Activated CD4-positive, alpha-beta memory T cell treated with anti-CD3 and anti-CD28 coated beads, Interleukin-2, amount 10 ng/mL, durations not matched to agents 7 days and 5 days (primary cell): ENCODE results near the gene KHK. TPM values are rescaled to one million over a fixed set of nuclear protein-coding genes. Genes with fewer than 3 reads are reported as not detected.
A peak's percentile ranks its signal among the peaks of the same experiment; 100 is the strongest.

Experiments used
- CTCF ChIA-PET: fragments of 350-600 bp; sonication (Branson Sonifier 250); formaldehyde crosslinking; loops from one replicate; lab custom pipeline; 2021; ENCODE audit warnings: antibody characterized with exemption, inconsistent platforms; lab: Charles Lee
- POLR2A ChIA-PET: fragments of 350-600 bp; sonication (Branson Sonifier 250); formaldehyde crosslinking; loops from one replicate; lab custom pipeline; 2021; ENCODE audit warnings: antibody characterized with exemption; lab: Charles Lee
- DNase-seq: peaks from one replicate; pipeline ENCODE4 v3.0.0-alpha.2; 2020
- H3K27ac Mint-ChIP-seq: one replicate; pipeline ENCODE4 v1.8.0; 2021; ENCODE audit warnings: mild to moderate bottlenecking, mixed read lengths
- H3K27me3 Mint-ChIP-seq: one replicate; pipeline ENCODE4 v1.8.0; 2021; ENCODE audit warnings: mixed read lengths
- H3K36me3 Mint-ChIP-seq: one replicate; pipeline ENCODE4 v1.8.0; 2021; ENCODE audit warnings: low read depth, mixed read lengths
- H3K4me1 Mint-ChIP-seq: one replicate; pipeline ENCODE4 v1.8.0; 2021; ENCODE audit warnings: mixed read lengths
- H3K4me3 Mint-ChIP-seq: one replicate; pipeline ENCODE4 v1.8.0; 2021; ENCODE audit warnings: mild to moderate bottlenecking, mixed read lengths
- H3K9me3 Mint-ChIP-seq: one replicate; pipeline ENCODE4 v1.8.0; 2021; ENCODE audit warnings: mixed read lengths
- total RNA-seq, 2 experiments: library from RNA; stranded (reverse); gene quantifications; one replicate each; pipeline ENCODE4 v1.2.3, GENCODE V29; 2021

Gene KHK
- total RNA-seq, 2 experiments from 2014 or later: 5.6 to 6.6 TPM

DNA sequence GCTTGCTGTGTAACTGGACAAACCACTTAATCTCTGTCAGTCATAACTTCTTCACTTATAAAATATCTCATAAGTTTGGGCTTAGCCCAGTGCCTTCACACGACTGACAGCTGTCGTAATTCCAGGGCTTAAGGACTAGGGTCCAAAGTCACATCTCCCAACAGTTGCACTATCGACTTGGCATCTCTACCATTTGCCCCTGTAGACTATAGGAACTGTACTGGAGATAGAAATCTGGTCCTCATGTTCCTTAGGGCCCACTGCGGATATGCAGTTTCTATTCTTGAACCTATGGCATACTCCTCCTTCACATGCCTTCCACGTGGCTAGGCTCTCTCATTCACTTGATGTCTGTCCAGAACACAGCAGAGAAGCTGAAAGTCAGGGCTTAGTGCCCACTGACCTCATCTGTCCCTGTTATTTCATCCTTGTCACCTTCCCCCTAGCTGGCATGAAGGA, 39.7 kb downstream of the KHK start:
- no peaks in the 10 kb centered on the region for H3K9me3 Mint-ChIP-seq
- CTCF ChIA-PET: interaction anchor here (2.0 kb wide), 1 partner anchor 153 kb away, joined by 4 read pairs; no protein-coding TSS in a partner anchor
- H3K36me3 Mint-ChIP-seq: peaks cover 19% of the 10 kb centered on the region
- POLR2A ChIA-PET: interaction anchor here (1.0 to 1.6 kb wide), 2 partner anchors 8 to 14 kb away, joined by 3 to 9 read pairs; partner anchors contain the start of gene PREB
- peaks cover 10% of the 10 kb centered on the region for H3K4me1 Mint-ChIP-seq
- H3K27ac Mint-ChIP-seq: no peak overlapping the region
- DNase-seq: no peak
- H3K4me3 Mint-ChIP-seq: no peak overlapping the region
- peaks cover 22% of the 10 kb centered on the region for H3K27me3 Mint-ChIP-seq

DNA sequence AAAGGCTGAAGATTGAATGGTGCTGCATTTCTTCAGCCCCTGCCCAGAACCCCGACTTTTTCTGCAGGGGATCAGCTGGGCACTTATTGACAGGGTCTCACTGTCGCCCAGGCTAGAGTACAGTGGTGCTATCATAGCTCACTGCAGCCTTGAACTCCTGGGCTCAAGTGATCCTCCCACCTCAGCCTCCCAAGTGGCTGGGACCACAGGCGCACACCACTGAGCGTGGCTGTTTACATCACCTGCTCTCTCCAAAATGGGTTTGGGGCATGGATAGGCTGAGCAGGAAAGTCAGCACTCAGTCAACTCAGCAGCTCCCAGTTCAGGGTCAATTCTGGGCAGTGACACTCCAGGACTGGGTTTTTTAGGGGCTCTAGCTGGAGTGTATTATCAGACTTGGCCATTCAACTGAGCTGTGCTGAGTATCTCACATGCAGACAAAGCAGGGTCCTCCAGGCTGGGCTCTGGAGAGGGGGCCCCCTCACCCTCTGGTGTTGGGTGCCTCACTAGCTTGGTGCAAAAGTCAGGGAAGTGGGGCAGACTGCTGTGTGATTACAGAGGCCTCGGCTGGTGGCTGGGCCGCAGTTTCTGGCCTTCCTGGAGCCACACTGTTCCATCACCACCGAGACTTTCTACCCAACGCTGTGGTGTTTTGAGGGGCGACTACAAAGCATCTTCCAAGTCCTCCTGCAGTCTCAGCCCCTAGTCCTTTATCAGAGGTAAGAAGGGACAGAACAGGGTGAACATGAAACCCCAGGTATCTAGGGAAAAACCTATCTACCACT, 41.5 kb downstream of the KHK start:
- no peaks in the 10 kb centered on the region for H3K9me3 Mint-ChIP-seq
- H3K4me3 Mint-ChIP-seq: no peak overlapping the region
- ChIA-PET CTCF (no interaction called here), POLR2A (interaction anchor here (0.7 kb wide), 1 partner anchor 9 kb away, joined by 3 read pairs; no protein-coding TSS in a partner anchor)
- no peak for DNase-seq
- H3K36me3 Mint-ChIP-seq: peaks cover 33% of the 10 kb centered on the region
- no peak overlapping the region for H3K27ac Mint-ChIP-seq
- peaks cover 5% of the 10 kb centered on the region for H3K27me3 Mint-ChIP-seq
- peaks cover 23% of the 10 kb centered on the region for H3K4me1 Mint-ChIP-seq

DNA sequence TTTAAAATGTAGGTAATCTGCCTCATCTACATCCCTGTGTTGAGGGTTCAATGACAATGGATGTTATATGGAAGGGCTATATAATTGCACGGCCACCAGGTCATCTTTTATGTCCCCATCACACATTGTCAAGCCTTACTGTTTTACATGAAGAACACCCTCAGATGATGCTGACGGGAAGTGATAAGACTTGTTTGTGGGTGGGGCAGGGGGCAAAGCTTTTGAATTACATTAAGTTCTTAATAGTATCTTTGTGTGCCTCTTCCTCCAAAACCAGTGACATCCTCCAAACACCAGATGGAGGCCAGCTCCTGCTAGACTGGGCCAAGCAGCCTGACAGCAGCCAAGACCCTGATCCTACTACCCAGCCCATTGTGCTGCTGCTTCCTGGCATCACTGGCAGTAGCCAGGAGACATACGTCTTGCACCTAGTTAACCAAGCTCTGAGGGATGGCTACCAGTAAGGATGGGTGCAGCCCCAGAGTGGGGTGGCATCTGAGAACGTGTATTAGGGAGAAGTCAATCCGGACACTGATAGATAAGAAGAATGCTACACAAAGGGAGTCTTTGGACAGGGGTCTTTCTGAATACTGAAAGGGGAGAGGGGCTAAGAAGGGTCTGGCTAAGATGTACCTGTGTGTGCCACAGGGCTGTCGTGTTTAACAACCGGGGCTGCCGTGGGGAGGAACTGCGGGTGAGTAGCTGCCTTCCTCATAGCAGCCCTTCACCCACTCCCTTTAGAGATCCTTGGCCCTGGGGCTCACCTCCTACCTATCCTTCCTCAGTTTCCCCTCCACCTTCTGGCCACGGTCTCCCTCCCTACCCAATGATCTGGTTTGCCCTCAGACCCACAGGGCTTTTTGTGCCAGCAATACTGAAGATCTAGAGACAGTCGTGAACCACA, 42.3 kb downstream of the KHK start:
- Mint-ChIP-seq H3K4me3 (no peak overlapping the region), H3K27me3 (peaks cover 2% of the 10 kb centered on the region), H3K9me3 (no peaks in the 10 kb centered on the region), H3K27ac (peak overlapping the region; percentile 45), H3K36me3 (peaks cover 40% of the 10 kb centered on the region), H3K4me1 (peaks cover 26% of the 10 kb centered on the region)
- no peak for DNase-seq
- POLR2A ChIA-PET: interaction anchor here (0.7 kb wide), 1 partner anchor 8 kb away, joined by 3 read pairs; no protein-coding TSS in a partner anchor
- CTCF ChIA-PET: no interaction called here

DNA sequence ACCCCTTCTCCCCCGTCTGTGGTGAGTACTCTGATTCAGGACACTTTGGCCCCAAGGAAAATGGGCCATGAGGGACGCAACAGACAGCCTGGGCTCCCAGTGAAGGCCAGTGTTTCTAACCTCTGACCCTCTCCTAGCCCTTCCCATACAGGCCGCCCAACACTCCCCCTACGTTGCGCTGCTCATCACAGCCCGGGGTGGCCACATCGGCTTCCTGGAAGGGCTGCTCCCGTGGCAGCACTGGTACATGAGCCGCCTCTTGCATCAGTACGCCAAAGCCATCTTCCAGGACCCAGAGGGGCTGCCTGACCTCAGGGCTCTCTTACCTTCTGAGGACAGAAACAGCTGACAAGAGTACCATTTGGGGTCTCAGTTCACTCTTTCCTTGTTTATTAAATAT, 43.8 kb downstream of the KHK start:
- H3K36me3 Mint-ChIP-seq: peaks cover 43% of the 10 kb centered on the region
- peaks cover 31% of the 10 kb centered on the region for H3K4me1 Mint-ChIP-seq
- no peak overlapping the region for H3K4me3 Mint-ChIP-seq
- ChIA-PET POLR2A (no interaction called here), CTCF (no interaction called here)
- DNase-seq: no peak
- H3K27ac Mint-ChIP-seq: no peak overlapping the region
- no peaks in the 10 kb centered on the region for H3K27me3 Mint-ChIP-seq
- H3K9me3 Mint-ChIP-seq: no peaks in the 10 kb centered on the region

DNA sequence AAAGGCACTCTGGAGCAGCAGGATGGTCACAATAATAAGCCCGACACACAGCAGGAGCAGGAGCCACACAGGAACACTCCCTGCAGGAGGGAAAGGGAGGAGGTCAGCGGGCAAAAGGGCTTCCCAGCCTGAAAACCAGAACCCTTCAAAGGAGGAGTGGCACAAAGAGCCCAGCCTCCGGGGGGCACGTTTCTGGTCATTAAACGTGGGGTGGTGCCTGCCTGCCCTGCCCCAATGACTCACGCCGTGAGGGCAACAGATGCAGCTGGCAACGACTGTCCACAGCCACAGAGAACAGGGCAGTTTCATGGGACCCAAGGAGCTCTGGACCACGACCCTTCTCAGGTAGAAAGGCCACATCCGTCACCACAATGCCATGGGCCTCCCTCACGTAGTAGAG, 44.9 kb downstream of the KHK start:
- H3K27me3 Mint-ChIP-seq: no peaks in the 10 kb centered on the region
- CTCF ChIA-PET: interaction anchor here (0.6 to 1.3 kb wide), 2 partner anchors 60 to 137 kb away, joined by 3 to 6 read pairs; no protein-coding TSS in a partner anchor
- peaks cover 34% of the 10 kb centered on the region for H3K4me1 Mint-ChIP-seq
- no peaks in the 10 kb centered on the region for H3K9me3 Mint-ChIP-seq
- no peak for DNase-seq
- POLR2A ChIA-PET: interaction anchor here (5.4 kb wide), 1 partner anchor 8 kb away, joined by 57 read pairs; the partner anchor contains the start of gene ABHD1
- no peak overlapping the region for H3K4me3 Mint-ChIP-seq
- H3K36me3 Mint-ChIP-seq: peaks cover 43% of the 10 kb centered on the region
- peak overlapping the region; percentile 40 for H3K27ac Mint-ChIP-seq

DNA sequence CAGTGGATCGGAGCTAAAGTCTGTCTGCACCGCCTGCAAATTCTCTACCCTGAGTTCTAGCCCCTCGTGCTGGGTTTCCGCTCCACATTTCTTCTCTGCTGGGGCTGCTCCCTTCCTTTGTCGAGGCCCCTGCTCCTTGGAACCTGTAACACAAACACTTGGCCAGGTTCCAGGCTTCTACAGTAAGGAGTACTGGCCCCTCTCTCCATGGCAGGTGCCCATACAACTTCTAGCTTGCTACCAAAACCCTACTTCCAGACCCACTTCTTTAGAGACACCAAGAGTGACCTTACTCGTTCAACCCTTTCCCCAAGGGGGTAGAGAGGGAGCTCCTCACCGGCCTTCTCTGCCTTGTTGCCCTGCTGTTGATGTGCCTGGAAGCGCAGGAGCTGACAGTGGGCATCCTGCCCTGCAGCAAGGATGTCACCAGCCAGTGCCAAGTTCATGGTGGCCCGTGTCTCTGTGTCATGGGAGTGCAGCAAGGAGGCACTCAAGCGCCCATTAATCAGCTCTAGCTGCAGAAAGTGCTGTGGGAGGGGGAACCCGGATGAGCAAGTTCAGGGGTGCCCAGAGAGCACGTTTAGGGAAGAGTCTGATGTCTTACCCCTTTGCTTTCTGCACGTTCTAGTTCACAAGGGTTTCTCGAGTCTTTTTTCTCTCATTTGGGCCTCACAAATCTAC, 46.8 kb downstream of the KHK start:
- Mint-ChIP-seq H3K27ac (peak overlapping the region; percentile 78), H3K4me3 (peak overlapping the region; percentile 96), H3K9me3 (no peaks in the 10 kb centered on the region), H3K27me3 (no peaks in the 10 kb centered on the region), H3K36me3 (peaks cover 43% of the 10 kb centered on the region), H3K4me1 (peaks cover 34% of the 10 kb centered on the region)
- ChIA-PET CTCF (interaction anchor here (0.6 to 2.9 kb wide), 18 partner anchors 10 to 172 kb away, joined by 3 to 26 read pairs (median 4); partner anchors contain the start of genes ABHD1, AGBL5, OST4 and TRIM54), POLR2A (interaction anchor here (0.8 to 5.4 kb wide), 11 partner anchors 9 to 295 kb away, joined by 3 to 57 read pairs (median 8); partner anchors contain the start of genes ABHD1, AGBL5, ATRAID and MPV17)
- DNase-seq: peak; percentile 41

DNA sequence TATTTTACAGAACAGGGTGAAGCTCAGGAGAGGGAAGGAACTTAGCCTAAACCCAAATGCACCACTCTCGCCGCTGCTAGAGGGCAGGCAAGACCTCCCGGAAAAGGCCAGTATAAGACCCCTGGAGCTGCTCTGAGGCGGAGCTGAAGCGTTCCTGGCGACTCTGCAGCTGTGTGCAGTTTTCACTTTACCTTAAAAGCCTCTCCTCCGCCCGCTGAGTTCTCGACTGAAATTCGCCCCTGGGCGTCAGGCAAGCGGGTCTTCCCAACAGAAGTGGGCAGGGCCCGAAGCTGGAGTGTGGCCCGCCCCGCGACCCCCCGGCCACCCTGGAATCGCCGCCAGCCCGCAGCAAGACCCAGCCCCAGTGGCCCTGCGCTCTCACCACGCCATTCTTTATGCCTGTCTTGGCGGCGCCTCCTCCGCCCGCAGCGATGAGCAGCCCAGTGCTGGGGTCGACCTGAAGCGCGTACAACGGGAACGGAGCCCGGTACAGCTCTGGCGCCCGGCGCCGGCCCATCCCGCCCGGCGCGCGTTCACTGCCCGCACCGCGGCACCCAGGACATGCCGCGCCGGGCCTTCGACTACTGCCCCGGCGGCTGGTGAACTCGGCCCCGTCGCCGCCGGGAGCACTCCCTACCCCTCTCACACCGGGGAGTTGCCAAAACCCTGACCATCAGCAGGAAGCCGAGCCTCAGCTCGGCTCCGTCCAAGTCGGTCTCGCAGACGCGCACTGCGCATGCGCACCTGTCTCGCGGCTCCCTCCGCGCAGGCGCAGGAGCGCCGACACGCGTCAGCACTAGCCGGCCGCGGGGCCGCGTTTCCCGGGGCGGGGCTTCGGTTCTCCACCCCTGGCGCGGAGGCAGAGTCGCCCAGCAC, 47.6 kb downstream of the KHK start, which contains the start of gene PREB:
Gene PREB, minus strand, starts transcription at position 732 of the 876 bp plus-strand sequence. Its CDS starts 215 bp downstream, at position 517.
- ChIA-PET CTCF (interaction anchor here (0.6 to 2.9 kb wide), 17 partner anchors 11 to 172 kb away, joined by 3 to 26 read pairs (median 4); partner anchors contain the start of genes ABHD1, OST4 and TRIM54), POLR2A (interaction anchor here (0.7 to 5.4 kb wide), 14 partner anchors 8 to 294 kb away, joined by 3 to 57 read pairs (median 7); partner anchors contain the start of genes ABHD1, AGBL5, ATRAID and MPV17)
- H3K4me3 Mint-ChIP-seq: peak within 1 kb of the TSS; percentile 96
- H3K36me3 Mint-ChIP-seq: peaks cover 40% of the 10 kb centered on the region
- DNase-seq: peak; percentile 98
- H3K9me3 Mint-ChIP-seq: no peaks in the 10 kb centered on the region
- no peaks in the 10 kb centered on the region for H3K27me3 Mint-ChIP-seq
- peaks cover 34% of the 10 kb centered on the region for H3K4me1 Mint-ChIP-seq
- H3K27ac Mint-ChIP-seq: peak within 1 kb of the TSS; percentile 96

DNA sequence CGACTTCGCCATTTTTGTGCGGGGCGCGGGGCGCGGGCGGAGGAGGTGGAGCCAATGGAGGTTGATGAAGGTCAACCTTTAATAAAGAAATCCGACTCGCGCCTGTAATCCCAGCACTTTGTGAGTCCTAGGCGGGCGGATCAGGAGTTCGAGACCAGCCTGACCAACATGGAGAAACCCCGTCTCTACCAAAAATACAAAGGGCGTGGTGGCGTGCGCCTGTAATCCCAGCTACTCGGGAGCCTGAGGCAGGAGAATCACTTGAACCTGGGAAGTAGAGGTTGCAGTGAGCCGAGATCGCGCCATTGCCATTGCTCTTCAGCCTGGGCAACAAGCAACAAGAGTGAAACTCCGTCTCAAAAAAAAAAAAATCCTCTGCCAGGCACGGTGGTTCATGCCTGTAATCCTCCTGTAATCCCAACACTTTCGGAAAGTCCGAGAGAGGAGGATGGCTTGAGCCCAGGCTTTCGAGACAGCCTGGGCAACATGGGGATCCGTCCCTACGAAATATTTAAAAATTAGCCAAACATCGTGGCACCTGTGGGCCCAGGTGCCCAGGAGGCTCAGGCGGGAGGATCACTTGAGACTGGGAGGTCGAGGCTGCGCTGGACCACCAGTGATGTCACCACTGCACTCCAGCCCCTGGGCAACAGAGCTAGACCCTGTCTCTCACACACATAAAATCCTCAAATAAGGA, 48.4 kb downstream of the KHK start:
- ChIA-PET CTCF (interaction anchor here (1.5 to 2.9 kb wide), 6 partner anchors 11 to 168 kb away, joined by 3 to 26 read pairs (median 8); partner anchors contain the start of genes ABHD1 and TRIM54), POLR2A (interaction anchor here (1.0 to 5.4 kb wide), 11 partner anchors 9 to 294 kb away, joined by 3 to 57 read pairs (median 8); partner anchors contain the start of genes ABHD1, AGBL5, ATRAID and MPV17)
- Mint-ChIP-seq H3K36me3 (peaks cover 38% of the 10 kb centered on the region), H3K9me3 (no peaks in the 10 kb centered on the region), H3K27ac (peak overlapping the region; percentile 96), H3K4me1 (peaks cover 34% of the 10 kb centered on the region), H3K4me3 (peak overlapping the region; percentile 96), H3K27me3 (peaks cover 2% of the 10 kb centered on the region)
- no peak for DNase-seq

DNA sequence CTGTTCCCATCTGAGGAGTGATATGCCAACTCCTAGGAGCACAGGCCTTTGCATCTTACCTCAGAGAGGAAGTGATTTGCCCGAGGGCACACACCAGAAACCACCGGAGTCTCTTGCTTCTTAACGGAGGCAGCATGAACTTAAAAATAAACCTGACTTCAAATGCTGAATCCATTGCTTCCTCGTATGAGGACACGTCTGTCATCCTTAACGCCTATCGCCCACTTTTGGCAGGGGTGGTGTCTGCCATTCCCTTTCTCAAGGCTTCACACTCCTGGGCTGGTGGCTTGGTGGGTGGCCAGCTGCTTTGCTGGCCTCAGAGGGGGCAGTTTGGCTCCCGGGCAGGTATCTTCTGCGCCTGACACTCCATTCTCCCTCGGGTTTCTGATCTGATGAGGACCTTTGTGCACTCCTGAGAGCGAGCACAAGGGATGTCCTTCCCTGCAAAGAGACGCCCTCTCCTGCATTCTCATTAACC, 48.9 kb downstream of the KHK start:
- DNase-seq: no peak
- CTCF ChIA-PET: interaction anchor here (0.7 to 2.9 kb wide), 2 partner anchors 12 to 144 kb away, joined by 3 to 26 read pairs; partner anchors contain the start of gene ABHD1
- H3K4me1 Mint-ChIP-seq: peaks cover 34% of the 10 kb centered on the region
- peak overlapping the region; percentile 96 for H3K4me3 Mint-ChIP-seq
- H3K36me3 Mint-ChIP-seq: peaks cover 32% of the 10 kb centered on the region
- peaks cover 2% of the 10 kb centered on the region for H3K27me3 Mint-ChIP-seq
- H3K9me3 Mint-ChIP-seq: no peaks in the 10 kb centered on the region
- H3K27ac Mint-ChIP-seq: no peak overlapping the region
- POLR2A ChIA-PET: interaction anchor here (2.0 to 5.4 kb wide), 6 partner anchors 12 to 293 kb away, joined by 8 to 57 read pairs (median 12); partner anchors contain the start of genes ABHD1, AGBL5, NRBP1 and OST4

DNA sequence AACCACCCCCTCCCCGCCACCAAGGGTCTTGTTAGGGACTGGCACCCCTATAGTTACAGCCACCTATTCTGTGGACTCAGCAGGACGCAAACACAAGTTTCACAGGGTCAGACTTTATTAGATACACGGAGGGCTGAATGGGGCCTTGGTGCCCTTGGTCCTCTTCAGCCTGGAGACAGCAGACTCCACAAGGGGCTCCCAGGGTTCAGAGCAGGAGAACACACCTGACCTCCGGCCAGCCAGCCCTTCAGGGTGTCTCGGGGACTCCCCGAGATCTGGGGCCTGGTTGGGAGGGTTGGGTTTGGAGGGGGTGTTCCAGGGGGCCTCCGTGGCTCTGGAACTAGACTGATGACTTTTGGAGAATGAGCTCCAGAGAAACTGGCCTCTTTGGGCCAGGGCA, 50.2 kb downstream of the KHK start:
- Mint-ChIP-seq H3K9me3 (no peaks in the 10 kb centered on the region), H3K27ac (no peak overlapping the region)
- CTCF ChIA-PET: interaction anchor here (1.0 kb wide), 1 partner anchor 13 kb away, joined by 4 read pairs; the partner anchor contains the start of gene ABHD1

More for the DNA sequence above, 50.2 kb downstream of the KHK start:
- H3K4me3 Mint-ChIP-seq: no peak overlapping the region
- peaks cover 21% of the 10 kb centered on the region for H3K36me3 Mint-ChIP-seq
- POLR2A ChIA-PET: no interaction called here
- H3K4me1 Mint-ChIP-seq: peaks cover 30% of the 10 kb centered on the region
- DNase-seq: no peak
- H3K27me3 Mint-ChIP-seq: peaks cover 2% of the 10 kb centered on the region
